Activated CD4-positive, alpha-beta T cell treated with anti-CD3 and anti-CD28 coated beads, Interleukin-2, amount 10 ng/mL, durations not matched to agents 24 days and 14 days (primary cell): ENCODE results near the gene VMAC. TPM values are rescaled to one million over a fixed set of nuclear protein-coding genes. Genes with fewer than 3 reads are reported as not detected.
A peak's percentile ranks its signal among the peaks of the same experiment; 100 is the strongest.

Source experiments
- DNase-seq: peaks from one replicate; pipeline ENCODE4 v3.0.0; 2022
- H3K27ac Mint-ChIP-seq: one replicate; pipeline ENCODE4 v1.8.0; 2022; ENCODE audit warnings: mild to moderate bottlenecking, mixed read lengths
- H3K27me3 Mint-ChIP-seq: one replicate; pipeline ENCODE4 v1.8.0; 2022; ENCODE audit warnings: mixed read lengths
- H3K36me3 Mint-ChIP-seq: one replicate; pipeline ENCODE4 v1.8.0; 2022; ENCODE audit warnings: low read depth, mild to moderate bottlenecking, mixed read lengths
- H3K4me1 Mint-ChIP-seq: one replicate; pipeline ENCODE4 v1.8.0; 2021; ENCODE audit warnings: mixed read lengths
- H3K4me3 Mint-ChIP-seq: one replicate; pipeline ENCODE4 v1.8.0; 2022; ENCODE audit warnings: mild to moderate bottlenecking, moderate library complexity, mixed read lengths
- H3K9me3 Mint-ChIP-seq: one replicate; pipeline ENCODE4 v1.8.0; 2021; ENCODE audit warnings: mixed read lengths
- intact Hi-C: fragments of 100-400 bp; cut with micrococcal nuclease; formaldehyde crosslinking; loops from one replicate; pipeline ENCODE4 v1.15.1; 2023
- total RNA-seq: library from RNA; stranded (reverse); gene quantifications from 2 replicates; pipeline ENCODE4 v1.2.3, GENCODE V29; 2022

VMAC gene
- total RNA-seq, 1 donor from 2014 or later: 3.2 TPM

GRCh38 chr19:5934774-5935472 is 30.3 kb downstream of the VMAC start:
- Mint-ChIP-seq H3K27me3 (no peaks in the 10 kb centered on the region), H3K4me1 (no peaks in the 10 kb centered on the region), H3K4me3 (no peak overlapping the region), H3K36me3 (peaks cover 28% of the 10 kb centered on the region), H3K27ac (no peak overlapping the region), H3K9me3 (no peaks in the 10 kb centered on the region)
- intact Hi-C loops: no loop called here
- DNase-seq: no peak

GRCh38 chr19:5935473-5936291 is 31.0 kb downstream of the VMAC start:
- Mint-ChIP-seq H3K4me1 (no peaks in the 10 kb centered on the region), H3K36me3 (peaks cover 30% of the 10 kb centered on the region), H3K9me3 (no peaks in the 10 kb centered on the region), H3K27ac (no peak overlapping the region), H3K27me3 (no peaks in the 10 kb centered on the region), H3K4me3 (no peak overlapping the region)
- intact Hi-C loops: no loop called here
- no peak for DNase-seq

GRCh38 chr19:5936292-5936592 is 31.6 kb downstream of the VMAC start:
- intact Hi-C loops: no loop called here
- Mint-ChIP-seq H3K27me3 (no peaks in the 10 kb centered on the region), H3K4me1 (no peaks in the 10 kb centered on the region), H3K4me3 (no peak overlapping the region), H3K36me3 (peaks cover 30% of the 10 kb centered on the region), H3K9me3 (no peaks in the 10 kb centered on the region), H3K27ac (no peak overlapping the region)
- DNase-seq: no peak

GRCh38 chr19:5937550-5937949 is 32.9 kb downstream of the VMAC start:
- intact Hi-C loops: no loop called here
- Mint-ChIP-seq H3K27ac (no peak overlapping the region), H3K4me1 (no peaks in the 10 kb centered on the region), H3K9me3 (no peaks in the 10 kb centered on the region), H3K27me3 (no peaks in the 10 kb centered on the region), H3K36me3 (peaks cover 30% of the 10 kb centered on the region), H3K4me3 (no peak overlapping the region)
- no peak for DNase-seq

- no peak overlapping the region for H3K4me3 Mint-ChIP-seq
- DNase-seq: no peak
- H3K4me1 Mint-ChIP-seq: peaks cover 10% of the 10 kb centered on the region
- H3K27me3 Mint-ChIP-seq: no peaks in the 10 kb centered on the region
- H3K9me3 Mint-ChIP-seq: no peaks in the 10 kb centered on the region
- H3K36me3 Mint-ChIP-seq: peaks cover 22% of the 10 kb centered on the region
- intact Hi-C loops: no loop called here
- H3K27ac Mint-ChIP-seq: no peak overlapping the region
These were observed 35.9 kb downstream of the VMAC start for GRCh38 chr19:5940260-5941208.

- Mint-ChIP-seq H3K4me1 (peaks cover 10% of the 10 kb centered on the region), H3K27ac (no peak overlapping the region), H3K27me3 (no peaks in the 10 kb centered on the region), H3K36me3 (peaks cover 19% of the 10 kb centered on the region), H3K4me3 (no peak overlapping the region), H3K9me3 (no peaks in the 10 kb centered on the region)
- intact Hi-C loops: no loop called here
- DNase-seq: no peak
These were observed 37.0 kb downstream of the VMAC start for GRCh38 chr19:5941673-5942072.

- no peaks in the 10 kb centered on the region for H3K9me3 Mint-ChIP-seq
- H3K27me3 Mint-ChIP-seq: no peaks in the 10 kb centered on the region
- intact Hi-C loops: no loop called here
- peaks cover 17% of the 10 kb centered on the region for H3K36me3 Mint-ChIP-seq
- H3K4me3 Mint-ChIP-seq: no peak overlapping the region
- DNase-seq: no peak
- H3K27ac Mint-ChIP-seq: no peak overlapping the region
- H3K4me1 Mint-ChIP-seq: peaks cover 17% of the 10 kb centered on the region
These were observed 38.4 kb downstream of the VMAC start for GRCh38 chr19:5943045-5943444.

- Mint-ChIP-seq H3K4me1 (peaks cover 20% of the 10 kb centered on the region), H3K27me3 (no peaks in the 10 kb centered on the region), H3K4me3 (no peak overlapping the region), H3K27ac (peak overlapping the region; percentile 37), H3K36me3 (peaks cover 15% of the 10 kb centered on the region), H3K9me3 (no peaks in the 10 kb centered on the region)
- no peak for DNase-seq
- intact Hi-C loops: no loop called here
These were observed 39.0 kb downstream of the VMAC start for GRCh38 chr19:5943623-5944022.

- Mint-ChIP-seq H3K27ac (peak overlapping the region; percentile 71), H3K4me3 (no peak overlapping the region), H3K27me3 (no peaks in the 10 kb centered on the region), H3K9me3 (no peaks in the 10 kb centered on the region), H3K4me1 (peaks cover 56% of the 10 kb centered on the region), H3K36me3 (peaks cover 29% of the 10 kb centered on the region)
- DNase-seq: no peak
- intact Hi-C loops: no loop called here
These were observed 42.8 kb downstream of the VMAC start for GRCh38 chr19:5947435-5947834.

- Mint-ChIP-seq H3K4me3 (peak overlapping the region; percentile 80), H3K27ac (peak overlapping the region; percentile 94), H3K4me1 (peaks cover 64% of the 10 kb centered on the region), H3K27me3 (no peaks in the 10 kb centered on the region), H3K36me3 (peaks cover 36% of the 10 kb centered on the region), H3K9me3 (no peaks in the 10 kb centered on the region)
- intact Hi-C loops: loop anchor here (2.0 kb wide), 1 partner anchor 14 kb away; no protein-coding TSS in a partner anchor
- peak; percentile 70 for DNase-seq
These were observed 44.3 kb downstream of the VMAC start for GRCh38 chr19:5948752-5949564.

- Mint-ChIP-seq H3K4me1 (peaks cover 70% of the 10 kb centered on the region), H3K27ac (peak overlapping the region; percentile 94), H3K4me3 (peak overlapping the region; percentile 80), H3K9me3 (no peaks in the 10 kb centered on the region), H3K36me3 (peaks cover 36% of the 10 kb centered on the region), H3K27me3 (no peaks in the 10 kb centered on the region)
- peak; percentile 80 for DNase-seq
- intact Hi-C loops: loop anchor here (2.0 to 5.0 kb wide), 2 partner anchors 13 to 48 kb away; partner anchors contain the start of genes NDUFA11 and VMAC
These were observed 45.2 kb downstream of the VMAC start for GRCh38 chr19:5949792-5950305.

- Mint-ChIP-seq H3K4me3 (peak overlapping the region; percentile 80), H3K9me3 (no peaks in the 10 kb centered on the region), H3K4me1 (peaks cover 75% of the 10 kb centered on the region), H3K36me3 (peaks cover 36% of the 10 kb centered on the region), H3K27me3 (no peaks in the 10 kb centered on the region), H3K27ac (peak overlapping the region; percentile 94)
- no peak for DNase-seq
- intact Hi-C loops: loop anchor here (5.0 kb wide), 1 partner anchor 48 kb away; the partner anchor contains the start of genes NDUFA11 and VMAC
These were observed 46.1 kb downstream of the VMAC start for GRCh38 chr19:5950741-5951140.
